Measurements from ENCODE around the gene ENOSF1.
"Not testable (repeated sequence)": the region's sequence is repeated elsewhere in the genome, so short reads cannot be mapped to it uniquely, and the experiment has no call there.

Gene ENOSF1

GRCh38 chr18:712401-713134 lies at the start of gene ENOSF1:
Gene ENOSF1 (minus strand): TSS chr18:712630. CDS start chr18:712587, 43 bp downstream.
- DNase-seq, result peak; percentile 83 to 89

- DNase-seq, result not testable (repeated sequence)
Measured at GRCh38 chr18:759864-760263, 47.4 kb upstream of the ENOSF1 start.

GRCh38 chr18:755506-755905 lies 43.1 kb upstream of the ENOSF1 start:
- no peak for DNase-seq

- DNase-seq, result no peak
Measured at GRCh38 chr18:754656-755055, 42.2 kb upstream of the ENOSF1 start.

- no peak for DNase-seq
Measured at GRCh38 chr18:750456-750855, 38.0 kb upstream of the ENOSF1 start.

GRCh38 chr18:744832-745597 lies 32.6 kb upstream of the ENOSF1 start:
- no peak for DNase-seq

- DNase-seq, result peak in 1 of 2 donors; percentile 60
Measured at GRCh38 chr18:741931-742512, 29.6 kb upstream of the ENOSF1 start.

GRCh38 chr18:732371-732770 lies 19.9 kb upstream of the ENOSF1 start:
- no peak for DNase-seq

GRCh38 chr18:731185-731584 lies 18.8 kb upstream of the ENOSF1 start:
- no peak for DNase-seq

GRCh38 chr18:730692-731091 lies 18.3 kb upstream of the ENOSF1 start:
- no peak for DNase-seq

GRCh38 chr18:730120-730519 lies 17.7 kb upstream of the ENOSF1 start:
- not testable (repeated sequence) for DNase-seq

- no peak for DNase-seq
Measured at GRCh38 chr18:725646-726045, 13.2 kb upstream of the ENOSF1 start.

GRCh38 chr18:723541-724080 lies 11.2 kb upstream of the ENOSF1 start:
- DNase-seq, result no peak

- no peak for DNase-seq
Measured at GRCh38 chr18:717003-717402, 4.6 kb upstream of the ENOSF1 start.

- DNase-seq, result no peak
Measured at GRCh38 chr18:715626-716025, 3.2 kb upstream of the ENOSF1 start.

GRCh38 chr18:713135-713490 lies 683 bp upstream of the ENOSF1 start:
- no peak for DNase-seq

- DNase-seq, result peak; percentile 78 to 82
Measured at GRCh38 chr18:711657-712400, 601 bp downstream of the ENOSF1 start.

GRCh38 chr18:711310-711656 lies 1.1 kb downstream of the ENOSF1 start:
- DNase-seq, result no peak

- DNase-seq, result no peak
Measured at GRCh38 chr18:710418-711300, 1.8 kb downstream of the ENOSF1 start.

- no peak for DNase-seq
Measured at GRCh38 chr18:709771-710170, 2.7 kb downstream of the ENOSF1 start.

- no peak for DNase-seq
Measured at GRCh38 chr18:708096-708495, 4.3 kb downstream of the ENOSF1 start.

- DNase-seq, result no peak
Measured at GRCh38 chr18:706405-706804, 6.0 kb downstream of the ENOSF1 start.
